Measurements from ENCODE around the gene MME. TPM values are rescaled to one million over a fixed set of nuclear protein-coding genes. Genes with fewer than 3 reads are reported as not detected.
"Not testable (repeated sequence)": the region's sequence is repeated elsewhere in the genome, so short reads cannot be mapped to it uniquely, and the experiment has no call there.

Gene MME
- total RNA-seq, 2 experiments from 2014 or later: not detected

GRCh38 chr3:155194973-155195957 lies 115.1 kb downstream of the MME start:
- CTCF ChIA-PET: no interaction called here
- Mint-ChIP-seq H3K36me3 (ENCODE audit: low read depth) (no peaks in the 10 kb centered on the region), H3K27ac (no peak overlapping the region), H3K27me3 (no peaks in the 10 kb centered on the region), H3K4me1 (no peaks in the 10 kb centered on the region), H3K9me3 (no peaks in the 10 kb centered on the region), H3K4me3 (no peak overlapping the region)
- POLR2A ChIA-PET: no interaction called here
- no peak for DNase-seq

GRCh38 chr3:155196131-155197021 lies 116.3 kb downstream of the MME start:
- DNase-seq: no peak
- Mint-ChIP-seq H3K4me1 (no peaks in the 10 kb centered on the region), H3K9me3 (no peaks in the 10 kb centered on the region), H3K36me3 (ENCODE audit: low read depth) (no peaks in the 10 kb centered on the region), H3K27me3 (no peaks in the 10 kb centered on the region), H3K27ac (no peak overlapping the region), H3K4me3 (no peak overlapping the region)
- ChIA-PET CTCF (no interaction called here), POLR2A (no interaction called here)

GRCh38 chr3:155197786-155198185 lies 117.7 kb downstream of the MME start:
- Mint-ChIP-seq H3K4me3 (no peak overlapping the region), H3K27ac (no peak overlapping the region), H3K4me1 (no peaks in the 10 kb centered on the region), H3K27me3 (no peaks in the 10 kb centered on the region), H3K9me3 (no peaks in the 10 kb centered on the region), H3K36me3 (ENCODE audit: low read depth) (no peaks in the 10 kb centered on the region)
- ChIA-PET POLR2A (no interaction called here), CTCF (no interaction called here)
- no peak for DNase-seq

GRCh38 chr3:155202626-155203025 lies 122.5 kb downstream of the MME start:
- H3K9me3 Mint-ChIP-seq: no peaks in the 10 kb centered on the region
- no peak for DNase-seq
- H3K36me3 Mint-ChIP-seq (ENCODE audit: low read depth): no peaks in the 10 kb centered on the region
- H3K4me1 Mint-ChIP-seq: no peaks in the 10 kb centered on the region
- H3K27me3 Mint-ChIP-seq: no peaks in the 10 kb centered on the region
- CTCF ChIA-PET: no interaction called here
- POLR2A ChIA-PET: no interaction called here
- H3K27ac Mint-ChIP-seq: no peak overlapping the region
- H3K4me3 Mint-ChIP-seq: no peak overlapping the region

- Mint-ChIP-seq H3K4me1 (no peaks in the 10 kb centered on the region), H3K9me3 (no peaks in the 10 kb centered on the region), H3K27me3 (no peaks in the 10 kb centered on the region), H3K36me3 (ENCODE audit: low read depth) (no peaks in the 10 kb centered on the region), H3K4me3 (no peak overlapping the region), H3K27ac (no peak overlapping the region)
- POLR2A ChIA-PET: no interaction called here
- CTCF ChIA-PET: no interaction called here
- DNase-seq: no peak
Observed at GRCh38 chr3:155204851-155205250, 124.7 kb downstream of the MME start.

- Mint-ChIP-seq H3K27me3 (no peaks in the 10 kb centered on the region), H3K36me3 (ENCODE audit: low read depth) (no peaks in the 10 kb centered on the region), H3K9me3 (no peaks in the 10 kb centered on the region), H3K4me3 (no peak overlapping the region), H3K4me1 (no peaks in the 10 kb centered on the region), H3K27ac (no peak overlapping the region)
- POLR2A ChIA-PET: interaction anchor here (0.7 kb wide), 1 partner anchor 178 kb away, joined by 3 read pairs; no protein-coding TSS in a partner anchor
- no peak for DNase-seq
- CTCF ChIA-PET: no interaction called here
Observed at GRCh38 chr3:155208183-155208800, 128.2 kb downstream of the MME start.

GRCh38 chr3:155210736-155211135 lies 130.6 kb downstream of the MME start:
- CTCF ChIA-PET: no interaction called here
- no peak overlapping the region for H3K27ac Mint-ChIP-seq

GRCh38 chr3:155211266-155211665 lies 131.1 kb downstream of the MME start:
- no peaks in the 10 kb centered on the region for H3K9me3 Mint-ChIP-seq
- CTCF ChIA-PET: no interaction called here
- H3K27me3 Mint-ChIP-seq: no peaks in the 10 kb centered on the region
- DNase-seq: no peak
- H3K27ac Mint-ChIP-seq: no peak overlapping the region
- POLR2A ChIA-PET: no interaction called here
- H3K4me3 Mint-ChIP-seq: no peak overlapping the region
- H3K4me1 Mint-ChIP-seq: no peaks in the 10 kb centered on the region
- H3K36me3 Mint-ChIP-seq (ENCODE audit: low read depth): no peaks in the 10 kb centered on the region

More at GRCh38 chr3:155210736-155211135, 130.6 kb downstream of the MME start:
- Mint-ChIP-seq H3K27me3 (no peaks in the 10 kb centered on the region), H3K9me3 (no peaks in the 10 kb centered on the region), H3K36me3 (ENCODE audit: low read depth) (no peaks in the 10 kb centered on the region), H3K4me3 (no peak overlapping the region), H3K4me1 (no peaks in the 10 kb centered on the region)
- POLR2A ChIA-PET: no interaction called here
- no peak for DNase-seq

GRCh38 chr3:155211940-155212339 lies 131.8 kb downstream of the MME start:
- Mint-ChIP-seq H3K27me3 (no peaks in the 10 kb centered on the region), H3K36me3 (ENCODE audit: low read depth) (no peaks in the 10 kb centered on the region), H3K4me3 (no peak overlapping the region), H3K9me3 (no peaks in the 10 kb centered on the region), H3K4me1 (no peaks in the 10 kb centered on the region), H3K27ac (no peak overlapping the region)
- no peak for DNase-seq
- ChIA-PET CTCF (no interaction called here), POLR2A (no interaction called here)

GRCh38 chr3:155216007-155216406 lies 135.9 kb downstream of the MME start:
- CTCF ChIA-PET, POLR2A ChIA-PET: not testable (repeated sequence)

GRCh38 chr3:155217591-155217990 lies 137.5 kb downstream of the MME start:
- Mint-ChIP-seq H3K36me3 (ENCODE audit: low read depth) (no peaks in the 10 kb centered on the region), H3K4me1 (no peaks in the 10 kb centered on the region), H3K9me3 (peaks cover 2% of the 10 kb centered on the region), H3K4me3 (no peak overlapping the region), H3K27me3 (no peaks in the 10 kb centered on the region), H3K27ac (no peak overlapping the region)
- ChIA-PET POLR2A (interaction anchor here (0.6 kb wide), 1 partner anchor 16 kb away, joined by 8 read pairs; no protein-coding TSS in a partner anchor), CTCF (no interaction called here)
- no peak for DNase-seq

More at GRCh38 chr3:155216007-155216406, 135.9 kb downstream of the MME start:
- not testable (repeated sequence) for H3K4me1 Mint-ChIP-seq; H3K36me3 Mint-ChIP-seq (ENCODE audit: low read depth); DNase-seq; H3K9me3 Mint-ChIP-seq; H3K27me3 Mint-ChIP-seq; H3K27ac Mint-ChIP-seq; H3K4me3 Mint-ChIP-seq

- H3K9me3 Mint-ChIP-seq: peaks cover 2% of the 10 kb centered on the region
- ChIA-PET POLR2A (no interaction called here), CTCF (interaction anchor here (0.6 kb wide), 1 partner anchor 12 kb away, joined by 3 read pairs; no protein-coding TSS in a partner anchor)
- H3K4me3 Mint-ChIP-seq: no peak overlapping the region
- H3K4me1 Mint-ChIP-seq: no peaks in the 10 kb centered on the region
- DNase-seq: no peak
- peaks cover 2% of the 10 kb centered on the region for H3K27me3 Mint-ChIP-seq
- no peak overlapping the region for H3K27ac Mint-ChIP-seq
- no peaks in the 10 kb centered on the region for H3K36me3 Mint-ChIP-seq (ENCODE audit: low read depth)
Observed at GRCh38 chr3:155218462-155218861, 138.3 kb downstream of the MME start.

- H3K27me3 Mint-ChIP-seq: peaks cover 2% of the 10 kb centered on the region
- H3K4me1 Mint-ChIP-seq: no peaks in the 10 kb centered on the region
- H3K36me3 Mint-ChIP-seq (ENCODE audit: low read depth): no peaks in the 10 kb centered on the region
- POLR2A ChIA-PET: no interaction called here
- H3K4me3 Mint-ChIP-seq: no peak overlapping the region
- no peak for DNase-seq
- CTCF ChIA-PET: interaction anchor here (0.6 kb wide), 2 partner anchors 13 to 271 kb away, joined by 3 read pairs; no protein-coding TSS in a partner anchor
- no peak overlapping the region for H3K27ac Mint-ChIP-seq
- H3K9me3 Mint-ChIP-seq: peaks cover 2% of the 10 kb centered on the region
Observed at GRCh38 chr3:155219106-155219505, 139.0 kb downstream of the MME start.

All from activated CD4-positive, alpha-beta T cell treated with anti-CD3 and anti-CD28 coated beads, Interleukin-2, amount 10 ng/mL, durations not matched to agents 7 days and 5 days (primary cell).